CD4-positive, alpha-beta T cell treated with Interleukin-12 subunit alpha and Interleukin-12 subunit beta, for 1 hour (primary cell): ENCODE data around the gene CAD.
"Not testable (repeated sequence)": the region's sequence is repeated elsewhere in the genome, so short reads cannot be mapped to it uniquely, and the experiment has no call there.

Source experiments
- DNase-seq: peaks from one replicate; pipeline ENCODE4 v3.0.0-alpha.2; 2020

Gene CAD

GRCh38 chr2:27217173-27218121 lies at the start of gene CAD:
CAD (plus strand) TSS chr2:27217369; CDS start chr2:27217552, 183 bp downstream.
- peak; percentile 89 for DNase-seq

GRCh38 chr2:27170581-27171337 lies 46.4 kb upstream of the CAD start:
- no peak for DNase-seq

GRCh38 chr2:27171351-27171848 lies 45.8 kb upstream of the CAD start:
- no peak for DNase-seq

GRCh38 chr2:27174638-27175037 lies 42.5 kb upstream of the CAD start:
- DNase-seq: no peak

GRCh38 chr2:27175330-27175729 lies 41.8 kb upstream of the CAD start:
- DNase-seq: no peak

GRCh38 chr2:27175781-27176180 lies 41.4 kb upstream of the CAD start:
- not testable (repeated sequence) for DNase-seq

GRCh38 chr2:27177441-27178351 lies 39.5 kb upstream of the CAD start:
- DNase-seq: no peak

- DNase-seq: no peak
These were observed 38.7 kb upstream of the CAD start for GRCh38 chr2:27178469-27178868.

- no peak for DNase-seq
These were observed 37.7 kb upstream of the CAD start for GRCh38 chr2:27179344-27180000.

GRCh38 chr2:27182346-27182745 lies 34.8 kb upstream of the CAD start:
- DNase-seq: no peak

- DNase-seq: no peak
These were observed 33.1 kb upstream of the CAD start for GRCh38 chr2:27184115-27184514.

- DNase-seq: no peak
These were observed 31.7 kb upstream of the CAD start for GRCh38 chr2:27185331-27186026.

- DNase-seq: no peak
These were observed 30.4 kb upstream of the CAD start for GRCh38 chr2:27186613-27187345.

GRCh38 chr2:27189989-27190388 lies 27.2 kb upstream of the CAD start:
- DNase-seq: no peak

GRCh38 chr2:27191070-27191829 lies 25.9 kb upstream of the CAD start:
- peak; percentile 63 for DNase-seq

GRCh38 chr2:27194538-27195354 lies 22.4 kb upstream of the CAD start:
- no peak for DNase-seq

GRCh38 chr2:27195799-27196198 lies 21.4 kb upstream of the CAD start:
- not testable (repeated sequence) for DNase-seq

- not testable (repeated sequence) for DNase-seq
These were observed 19.1 kb upstream of the CAD start for GRCh38 chr2:27198068-27198467.

GRCh38 chr2:27198627-27199026 lies 18.5 kb upstream of the CAD start:
- DNase-seq: no peak
